GM04504 (cell line): ENCODE results near the gene KCNC1.
A peak's percentile ranks its signal among the peaks of the same experiment; 100 is the strongest.

ENCODE experiments used
- DNase-seq: peaks from one replicate; pipeline ENCODE4 v3.0.0-alpha.2; 2012; ENCODE audit warnings: low read depth

KCNC1 gene

DNA sequence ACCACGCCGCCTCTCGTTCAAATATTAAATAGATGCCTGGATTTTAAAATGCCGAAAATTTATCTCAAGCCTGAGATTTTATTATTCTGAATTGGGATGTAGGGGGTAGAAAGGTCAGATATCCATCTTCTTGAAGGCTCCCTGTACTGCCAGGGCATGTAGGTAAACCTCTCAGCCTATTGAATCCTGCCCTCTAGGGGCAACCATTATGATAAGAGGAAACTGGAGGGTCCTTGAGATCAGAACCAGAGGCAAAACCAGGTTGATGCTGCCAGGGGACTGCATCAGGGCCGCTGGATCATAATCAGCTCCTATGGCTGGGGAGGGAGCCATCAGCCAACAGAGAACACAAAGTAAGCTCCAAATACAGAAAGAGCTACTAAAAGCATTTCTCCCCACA lies 92.4 kb downstream of the KCNC1 start:
- no peak for DNase-seq

DNA sequence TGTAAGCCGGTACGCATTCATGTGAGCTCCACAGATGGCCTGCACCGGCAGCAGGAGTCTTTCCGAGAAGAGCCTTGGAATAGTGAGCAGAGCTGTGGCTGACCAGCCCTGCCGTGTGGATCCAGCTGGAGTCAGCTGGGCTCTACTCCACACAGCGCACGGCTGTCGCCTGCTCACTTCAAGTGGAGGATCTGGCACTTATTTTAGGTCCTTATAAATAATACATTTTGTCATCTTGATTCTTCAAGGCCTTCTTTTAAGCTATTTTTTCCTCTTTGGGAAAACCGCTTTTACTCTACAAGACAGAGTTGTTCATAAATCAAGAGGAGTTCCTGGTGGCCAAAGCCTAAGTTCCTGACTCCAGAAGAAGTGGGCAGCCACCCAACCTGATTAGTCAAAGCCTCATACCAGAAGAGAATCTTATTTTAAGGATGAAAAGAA lies 93.8 kb downstream of the KCNC1 start:
- peak; percentile 56 for DNase-seq

DNA sequence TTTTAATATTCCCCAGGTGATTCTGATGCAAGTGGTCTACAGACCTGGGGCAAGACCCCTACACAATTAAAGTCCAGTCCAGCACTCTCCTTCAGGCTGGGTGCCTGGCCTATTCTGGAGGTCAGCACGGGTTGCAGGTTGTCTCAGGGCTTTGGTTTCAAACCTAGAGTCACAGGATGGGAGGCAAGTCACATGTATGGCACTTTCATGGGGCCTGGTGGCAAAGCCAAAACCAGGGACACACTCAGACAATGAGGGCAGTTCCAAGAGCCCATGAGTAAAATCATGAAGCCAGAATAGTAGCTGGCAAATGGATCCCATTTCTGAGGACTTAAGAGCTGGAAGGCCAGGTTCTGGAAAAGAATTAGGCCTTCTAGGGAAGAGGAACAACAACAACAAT lies 96.6 kb downstream of the KCNC1 start:
- DNase-seq, result no peak

DNA sequence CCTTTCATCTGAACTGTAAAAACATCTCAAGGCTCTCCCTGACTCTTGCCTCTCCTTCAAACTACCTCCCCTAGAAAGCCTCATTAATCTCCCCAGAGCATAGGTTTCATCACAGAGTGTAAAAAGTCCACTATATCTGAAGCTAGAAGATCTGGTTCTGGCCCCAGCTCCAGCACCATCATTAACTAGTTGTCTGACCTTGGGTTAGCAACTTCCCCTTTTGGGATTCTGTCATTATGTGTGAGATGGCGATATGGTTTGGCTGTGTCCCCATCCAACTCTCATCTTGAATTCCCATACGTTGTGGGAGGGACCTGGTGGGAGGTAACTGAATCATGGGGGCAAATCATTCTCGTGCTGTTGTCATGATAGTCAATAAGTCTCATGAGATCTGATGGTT lies 97.3 kb downstream of the KCNC1 start:
- DNase-seq, result no peak
